Stimulated activated CD4-positive, alpha-beta T cell treated with anti-CD3 and anti-CD28 coated beads, Interleukin-15, amount 100 ng/mL, for 24 hours (primary cell): ENCODE measurements around the gene CTAG1A.
"Not testable (repeated sequence)": the region's sequence is repeated elsewhere in the genome, so short reads cannot be mapped to it uniquely, and the experiment has no call there.

Experiments used
- DNase-seq: peaks from one replicate; pipeline ENCODE4 v3.0.0-alpha.2; 2020

Gene CTAG1A

DNA sequence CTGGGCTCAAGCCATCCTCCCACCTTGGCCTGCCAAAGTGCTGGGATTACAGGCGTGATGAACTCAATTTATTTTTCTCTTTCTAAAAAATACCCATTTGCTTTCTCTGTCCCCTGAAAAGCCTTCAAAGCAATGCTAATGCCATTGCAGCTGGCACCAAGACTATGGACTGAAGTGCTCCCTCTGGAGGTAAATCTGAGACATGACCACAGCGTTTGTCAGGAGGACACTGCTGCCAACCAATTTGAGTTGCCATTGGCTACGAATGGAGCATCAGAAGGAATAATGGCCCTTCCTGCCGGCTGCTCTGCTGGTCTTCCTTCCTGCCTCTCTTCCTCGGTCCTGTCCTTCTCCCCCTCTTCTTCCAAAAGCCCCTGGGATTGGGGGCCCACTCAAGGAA lies 9.9 kb upstream of the CTAG1A start:
- DNase-seq = not testable (repeated sequence)

- not testable (repeated sequence) for DNase-seq
Measured at GRCh38 chrX:154582994-154583393, 1.9 kb upstream of the CTAG1A start.

DNA sequence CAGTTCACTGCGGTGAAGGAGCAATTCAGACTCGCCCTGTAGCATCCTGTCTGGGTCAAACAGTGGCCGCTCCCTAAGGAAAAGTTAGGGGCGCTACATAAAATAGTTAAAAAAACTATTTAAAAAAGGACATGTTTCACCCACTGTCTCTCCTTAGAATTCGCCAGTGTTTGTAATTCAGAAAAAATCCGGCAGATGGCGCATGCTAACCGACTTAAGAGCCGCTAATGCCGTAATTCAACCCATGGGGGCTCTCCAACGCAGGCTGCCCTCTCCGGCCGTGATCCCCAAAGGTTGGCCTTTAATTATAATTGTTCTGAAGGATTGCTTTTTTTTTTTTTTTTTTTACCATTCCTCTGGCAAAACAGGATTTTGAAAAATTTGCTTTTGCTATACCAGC lies 5.5 kb downstream of the CTAG1A start:
- DNase-seq = not testable (repeated sequence)

DNA sequence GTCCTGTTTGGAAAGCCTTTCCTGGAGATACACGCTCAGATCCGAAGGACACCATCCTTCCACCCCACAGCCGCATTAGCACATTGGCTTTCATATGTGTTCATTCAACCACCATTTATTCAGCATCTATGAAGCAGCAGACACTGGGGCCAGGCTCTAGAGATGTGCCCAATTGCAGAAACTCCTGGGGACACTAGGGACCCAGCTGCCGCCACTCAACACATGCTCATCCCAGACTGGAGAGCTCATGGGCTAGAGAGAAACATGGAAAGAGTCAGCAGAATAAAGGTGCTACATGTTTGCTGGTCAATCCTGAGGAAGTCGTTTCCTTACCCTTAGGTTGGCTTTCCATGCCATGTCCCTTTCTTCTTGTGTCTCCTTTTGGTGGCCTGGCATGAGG lies 7.6 kb downstream of the CTAG1A start:
- DNase-seq = no peak

GRCh38 chrX:154593201-154593600 lies 8.3 kb downstream of the CTAG1A start:
- no peak for DNase-seq

- DNase-seq = no peak
Measured at GRCh38 chrX:154594491-154594890, 9.6 kb downstream of the CTAG1A start.

GRCh38 chrX:154595559-154596249 lies 10.8 kb downstream of the CTAG1A start:
- no peak for DNase-seq

GRCh38 chrX:154596290-154596929 lies 11.5 kb downstream of the CTAG1A start:
- no peak for DNase-seq

DNA sequence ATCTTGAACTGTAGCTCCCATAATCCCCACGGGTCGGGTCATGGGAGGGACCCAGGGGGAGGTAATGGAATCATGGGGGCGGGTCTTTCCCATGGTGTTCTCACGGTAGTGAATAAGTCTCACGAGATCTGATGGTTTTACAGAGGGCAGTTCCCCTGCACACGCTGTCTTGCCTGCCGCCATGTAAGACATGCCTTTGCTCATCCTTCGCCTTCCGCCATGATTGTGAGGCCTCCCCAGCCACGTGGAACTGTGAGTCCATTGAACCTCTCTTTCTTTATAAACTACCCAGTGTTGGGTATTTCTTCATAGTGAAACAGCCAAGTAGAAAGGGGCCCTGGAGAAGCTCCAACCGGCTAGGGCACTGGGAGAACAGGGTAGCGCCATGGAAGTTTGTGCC lies 12.3 kb downstream of the CTAG1A start:
- DNase-seq = no peak

DNA sequence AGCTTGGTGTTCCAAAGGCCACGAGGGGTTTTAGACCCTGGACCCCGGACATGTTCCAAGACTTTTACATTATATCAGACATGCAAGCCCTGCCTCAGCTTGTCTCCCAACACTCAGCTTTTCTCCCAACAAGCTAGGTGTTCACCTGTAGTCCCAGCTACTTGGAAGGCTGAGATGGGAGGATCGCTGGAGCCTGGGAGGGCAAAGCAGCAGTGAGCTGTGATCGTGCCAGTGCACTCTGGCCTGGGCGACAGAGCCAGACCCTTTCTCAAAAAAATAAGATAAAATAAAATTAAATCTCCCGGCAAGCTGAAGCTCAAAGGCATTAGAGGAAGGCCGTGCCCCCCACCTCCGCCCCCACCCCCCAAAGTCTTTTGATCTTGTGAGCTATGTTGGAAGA lies 13.7 kb downstream of the CTAG1A start:
- DNase-seq = no peak

- no peak for DNase-seq
Measured at GRCh38 chrX:154599531-154599930, 14.6 kb downstream of the CTAG1A start.

GRCh38 chrX:154600759-154601374 lies 15.9 kb downstream of the CTAG1A start:
- DNase-seq = no peak

- DNase-seq = no peak
Measured at GRCh38 chrX:154602226-154602625, 17.3 kb downstream of the CTAG1A start.

DNA sequence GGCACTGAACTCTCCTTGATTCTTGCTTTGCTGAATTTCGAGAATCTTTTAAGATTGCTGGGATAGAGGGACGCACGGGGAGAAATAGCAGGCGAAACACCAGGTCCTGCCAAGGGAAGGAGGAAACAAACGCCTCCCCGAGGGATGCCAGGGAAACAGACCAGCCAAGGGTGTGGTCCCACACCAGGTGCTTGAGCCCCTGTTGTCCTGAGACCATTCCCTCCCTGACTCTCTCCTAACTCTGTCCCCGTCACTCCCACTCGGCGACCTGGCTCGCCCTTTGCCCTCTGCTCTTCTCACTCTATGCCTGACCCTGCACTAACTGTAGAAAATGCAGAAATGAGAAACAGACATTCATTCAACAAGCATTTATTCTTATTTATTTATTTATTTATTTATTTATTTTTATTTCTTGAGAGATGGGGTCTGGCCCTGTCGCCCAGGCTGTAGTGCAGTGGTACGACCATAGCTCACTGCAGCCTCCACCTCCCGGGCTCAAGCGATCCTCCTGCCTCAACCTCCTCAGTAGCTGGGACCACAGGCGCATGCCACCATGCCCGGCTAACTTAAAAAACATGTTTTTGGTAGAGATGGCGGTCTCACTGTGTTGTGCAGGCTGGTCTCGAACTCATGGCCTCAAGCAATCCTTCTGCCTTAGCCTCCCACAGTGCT lies 18.0 kb downstream of the CTAG1A start:
- DNase-seq = no peak

DNA sequence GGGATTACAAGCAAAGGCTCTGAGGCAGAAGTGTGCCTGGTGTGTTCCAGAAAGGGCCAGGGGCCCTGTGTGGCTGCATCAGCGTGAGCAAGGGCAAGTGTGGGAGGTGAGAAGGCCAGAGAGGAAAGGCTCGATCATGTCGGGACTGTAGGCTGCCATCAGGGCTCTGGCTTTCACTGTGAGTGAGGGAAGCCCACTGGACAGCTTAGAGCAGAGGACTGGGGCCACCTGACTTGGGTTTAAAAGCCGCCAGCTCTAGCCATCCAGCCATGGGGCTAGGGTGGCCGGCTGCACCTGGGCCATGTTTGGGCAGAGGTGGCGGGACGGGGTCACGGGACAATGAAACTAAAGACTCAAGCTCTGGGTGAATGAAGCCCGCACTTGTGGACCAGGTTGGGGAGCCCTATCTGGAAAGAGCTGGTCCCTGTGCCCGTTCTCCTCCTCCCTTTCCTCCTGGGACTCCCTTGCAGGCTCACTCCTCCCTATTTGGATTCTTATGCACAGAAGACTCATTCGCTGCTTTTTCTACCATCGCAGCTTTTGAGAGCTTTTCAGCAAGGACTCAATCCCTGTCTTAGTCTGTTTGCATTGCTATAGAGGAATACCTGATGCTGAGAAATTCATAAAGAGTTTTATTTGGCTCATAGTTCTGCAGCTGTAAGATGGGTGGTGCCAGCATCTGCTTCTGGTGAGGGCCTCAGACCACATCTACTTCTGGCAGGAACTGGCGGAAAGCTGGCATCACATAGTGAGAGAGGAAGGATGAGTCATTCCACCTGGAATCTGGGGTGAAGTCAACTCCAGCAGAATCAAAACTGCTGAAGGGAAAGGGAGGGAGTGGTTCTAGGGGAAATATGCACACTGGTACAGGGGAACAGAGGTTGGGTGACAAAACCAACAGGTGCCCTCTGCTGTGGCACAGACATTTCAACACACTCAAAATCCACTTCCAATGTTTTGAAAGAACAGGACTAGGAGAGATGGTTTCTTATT lies 18.8 kb downstream of the CTAG1A start:
- no peak for DNase-seq

DNA sequence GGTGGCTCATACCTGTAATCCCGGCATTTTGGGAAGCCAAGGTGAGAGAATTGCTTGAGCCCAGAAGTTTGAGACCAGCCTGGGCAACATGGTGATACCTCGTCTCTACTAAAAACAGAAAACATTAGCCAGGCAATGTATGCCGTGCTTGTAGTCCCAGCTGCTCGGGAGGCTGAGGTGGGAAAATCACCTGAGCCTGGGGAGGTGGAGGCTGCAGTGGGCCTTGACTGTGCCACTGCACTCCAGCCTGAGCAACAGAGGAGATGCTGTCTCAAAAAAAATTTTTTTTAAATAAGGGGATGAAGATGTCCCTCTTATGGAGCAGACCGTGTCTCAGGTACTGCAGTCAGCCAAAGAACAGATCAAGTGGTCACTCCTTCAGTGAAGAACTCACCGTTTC lies 20.6 kb downstream of the CTAG1A start:
- no peak for DNase-seq

DNA sequence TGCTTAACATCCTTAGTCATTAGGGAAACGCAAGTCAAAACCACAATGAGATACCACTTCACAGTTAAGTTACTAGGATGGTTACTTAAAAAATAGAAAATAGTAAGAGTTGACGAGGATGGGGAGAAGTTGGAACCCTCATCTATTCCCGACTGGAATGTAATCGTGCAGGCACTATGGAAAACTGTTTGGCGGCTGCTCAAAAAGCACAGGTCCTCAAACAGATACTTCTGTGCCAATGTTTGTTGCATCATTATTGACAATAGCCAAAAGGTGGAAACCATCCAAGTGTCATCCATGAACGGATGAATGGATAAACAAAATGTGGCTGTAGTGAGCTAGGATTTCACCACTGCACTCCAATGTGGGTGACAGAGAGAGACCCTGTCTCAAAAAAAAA lies 22.4 kb downstream of the CTAG1A start:
- DNase-seq = no peak

DNA sequence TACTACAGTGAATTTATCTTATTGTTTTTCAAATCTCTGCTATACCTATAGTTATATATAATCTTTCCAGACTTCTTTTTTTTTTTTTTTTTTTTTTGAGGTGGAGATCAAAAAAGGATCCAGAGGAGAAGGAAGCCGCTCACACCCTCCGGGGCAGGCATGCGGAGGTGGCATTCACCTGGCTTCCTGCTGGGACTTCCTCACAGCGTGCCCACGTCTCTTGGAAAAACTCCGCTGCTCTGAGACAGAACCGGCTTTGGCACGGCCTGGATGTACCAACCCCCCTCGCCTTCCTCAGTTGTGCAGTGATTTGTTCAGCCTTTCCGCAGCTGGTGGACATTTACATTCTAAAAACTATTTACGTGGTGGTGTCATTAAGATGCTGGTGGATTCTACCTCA lies 23.0 kb downstream of the CTAG1A start:
- not testable (repeated sequence) for DNase-seq

DNA sequence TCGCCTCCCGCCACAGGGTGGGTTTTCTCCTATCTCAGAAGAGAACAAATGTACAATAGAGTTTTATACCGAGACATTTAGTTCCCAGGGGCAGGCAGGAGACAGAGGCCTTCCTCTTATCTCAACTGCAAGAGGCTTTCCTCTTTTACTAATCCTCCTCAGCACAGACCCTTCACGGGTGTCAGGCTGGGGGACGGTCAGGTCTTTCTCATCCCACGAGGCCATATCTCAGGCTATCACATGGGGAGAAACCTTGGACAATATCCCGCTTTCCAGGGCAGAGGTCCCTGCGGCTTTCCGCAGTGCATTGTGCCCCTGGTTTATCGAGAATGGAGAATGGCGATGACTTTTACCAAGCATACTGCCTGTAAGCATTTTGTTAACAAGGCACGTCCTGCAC lies 23.9 kb downstream of the CTAG1A start:
- DNase-seq = not testable (repeated sequence)

- not testable (repeated sequence) for DNase-seq
Measured at GRCh38 chrX:154611146-154611545, 26.2 kb downstream of the CTAG1A start.

- not testable (repeated sequence) for DNase-seq
Measured at GRCh38 chrX:154613586-154613985, 28.7 kb downstream of the CTAG1A start.

DNA sequence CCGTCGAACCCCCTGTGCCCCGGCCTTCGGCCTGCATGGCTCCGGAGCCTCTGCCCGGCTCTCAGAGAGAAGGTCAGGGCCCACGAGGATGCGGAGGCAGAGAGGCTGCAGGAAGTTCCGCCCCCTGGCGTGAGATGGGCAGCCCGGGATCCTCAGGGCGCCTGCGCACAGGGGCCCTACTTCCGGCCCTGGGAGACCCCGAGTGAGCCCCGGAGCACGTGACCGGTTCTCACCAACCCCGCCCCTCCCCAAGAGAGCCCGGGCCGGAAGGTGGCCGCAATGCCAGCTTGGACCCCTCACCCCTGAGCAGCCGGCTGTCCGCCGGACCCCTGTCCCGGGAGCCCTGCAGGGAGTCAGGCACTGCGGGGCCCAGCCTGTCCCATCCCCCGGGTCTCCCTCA lies 34.2 kb downstream of the CTAG1A start, which contains the start of gene CTAG1B:
Gene CTAG1B, minus strand, starts transcription at position 101 of the 400 bp plus-strand sequence. Its CDS starts 64 bp downstream, at position 37.
- DNase-seq = not testable (repeated sequence)
